Spinal cord (tissue), 10 donors: ENCODE measurements around the gene SATB2. TPM values are rescaled to one million over a fixed set of nuclear protein-coding genes. Genes with fewer than 3 reads are reported as not detected.
A peak's percentile ranks its signal among the peaks of the same experiment; 100 is the strongest.

Experiments used
- DNase-seq, 6 donors: peaks; one replicate each; pipeline versions ENCODE4 v3.0.0 to v3.0.0-alpha.2; 2013 to 2015; ENCODE audit warnings: low spot score in 6 of 6, low read depth in 4 of 6
- H3K27ac ChIP-seq: one replicate; pipeline ENCODE4 v1.5.1; 2013; ENCODE audit warnings: low read depth, low read length, control low read depth
- H3K27me3 ChIP-seq: one replicate; pipeline ENCODE4 v1.6.1; 2013; ENCODE audit warnings: low read length; ENCODE audit not compliant: control insufficient read depth, insufficient read depth
- H3K36me3 ChIP-seq: one replicate; pipeline ENCODE4 v1.6.1; 2013; ENCODE audit warnings: low read length; ENCODE audit not compliant: control insufficient read depth, insufficient read depth
- H3K4me1 ChIP-seq: one replicate; pipeline ENCODE4 v1.6.1; 2013; ENCODE audit warnings: low read length; ENCODE audit not compliant: control insufficient read depth, insufficient read depth
- H3K4me3 ChIP-seq: one replicate; pipeline ENCODE4 v1.5.1; 2013; ENCODE audit warnings: low read depth, low read length, control low read depth
- H3K9me3 ChIP-seq: one replicate; pipeline ENCODE4 v1.6.1; 2013; ENCODE audit warnings: low read length; ENCODE audit not compliant: control insufficient read depth, insufficient read depth
- WGBS: methylation state at CpG from one replicate; pipeline ENCODE4 v1.1.5; 2013; ENCODE audit warnings: missing lambda C conversion rate; ENCODE audit not compliant: insufficient coverage; 5-methylcytosine and 5-hydroxymethylcytosine counted together
- polyA plus RNA-seq, 2 donors: library from polyadenylated mRNA; unstranded; fragments of 120-200 nt; gene quantifications; one replicate each; pipeline ENCODE4 v1.2.1, GENCODE V29; 2013; ENCODE audit not compliant: insufficient read length in 2 of 2
- total RNA-seq, 2 donors: library from RNA; depleted of rRNA in 1 of 2; stranded (reverse); fragments of 120-200 nt in 1 of 2; fragments of >200 nt in 1 of 2; gene quantifications; one replicate each; pipeline versions ENCODE4 v1.2.3 to v1.2.4, GENCODE V29; 2013 to 2014
- donor health status: healthy.

The SATB2 gene
- total and polyA plus RNA-seq, 4 donors = 5.5 to 18.1 (median 7.9) TPM

DNA sequence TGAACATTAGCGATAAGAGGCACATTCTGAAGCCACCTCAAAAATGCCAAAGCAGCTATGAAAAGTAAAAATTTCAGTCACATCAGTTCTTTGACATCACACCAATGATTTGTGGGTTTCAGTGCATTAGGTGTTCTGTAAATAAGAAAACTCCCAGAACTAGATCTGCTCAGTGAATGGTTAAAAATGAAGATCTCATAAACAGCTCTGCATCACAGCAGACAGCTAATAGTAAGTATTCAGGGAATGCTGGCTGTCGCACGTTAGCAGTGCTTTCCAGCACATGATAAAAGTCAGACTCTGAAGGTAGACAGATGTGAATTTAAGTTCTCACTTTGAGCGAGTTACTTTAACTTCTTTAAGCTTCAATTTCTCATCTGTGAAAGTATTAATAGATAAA, 154.9 kb downstream of the SATB2 start:
- no CpG with 5 or more reads among the region's 4 CpGs for WGBS
- H3K27me3 ChIP-seq = no peaks in the 10 kb centered on the region
- H3K4me1 ChIP-seq = no peaks in the 10 kb centered on the region
- no peak overlapping the region for H3K4me3 ChIP-seq
- H3K9me3 ChIP-seq = no peaks in the 10 kb centered on the region
- no peaks in the 10 kb centered on the region for H3K36me3 ChIP-seq
- no peak for DNase-seq
- H3K27ac ChIP-seq = no peak overlapping the region

DNA sequence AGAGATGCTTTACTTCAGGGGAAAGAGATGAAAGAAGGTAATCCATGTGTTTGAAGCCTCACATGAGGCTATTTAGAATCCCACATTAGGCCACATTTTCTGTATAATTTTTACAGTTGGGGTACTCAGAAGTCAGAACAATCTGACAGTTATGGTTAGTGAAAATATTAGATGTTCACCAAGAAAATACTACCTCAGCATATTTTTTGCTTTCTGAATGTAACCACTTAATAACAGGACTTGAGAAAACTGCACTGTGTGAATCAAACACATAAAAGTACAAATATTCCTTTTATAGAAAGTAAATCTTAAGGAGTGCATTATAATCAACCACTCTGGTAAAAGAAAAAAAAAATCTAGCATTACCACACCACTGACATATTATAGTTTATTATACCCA, 169.3 kb downstream of the SATB2 start:
- Histone ChIP-seq H3K27me3 (no peaks in the 10 kb centered on the region), H3K4me1 (peaks cover 3% of the 10 kb centered on the region), H3K27ac (no peak overlapping the region), H3K9me3 (no peaks in the 10 kb centered on the region), H3K36me3 (no peaks in the 10 kb centered on the region), H3K4me3 (no peak overlapping the region)
- DNase-seq = no peak

DNA sequence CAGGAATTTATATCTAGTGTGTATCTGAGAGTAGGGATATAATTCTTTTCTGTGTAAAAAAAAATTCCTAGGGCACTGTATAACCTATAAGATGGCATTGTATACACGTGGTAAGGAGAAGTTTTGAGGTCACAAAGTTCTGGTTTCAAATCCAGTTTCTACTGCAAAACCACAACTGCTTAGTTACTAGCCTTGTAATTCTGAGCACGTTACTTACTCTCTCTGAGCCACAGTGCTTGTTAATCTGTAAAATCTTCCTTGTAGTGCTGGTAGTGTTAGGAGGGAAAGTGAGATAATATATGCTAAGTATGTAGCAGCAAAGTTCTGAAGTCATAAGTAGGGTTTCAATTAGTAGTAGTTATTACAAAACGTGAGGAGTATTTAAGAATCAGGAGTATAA, 175.4 kb downstream of the SATB2 start:
- Histone ChIP-seq H3K4me1 (no peaks in the 10 kb centered on the region), H3K27ac (no peak overlapping the region), H3K9me3 (no peaks in the 10 kb centered on the region), H3K36me3 (no peaks in the 10 kb centered on the region), H3K4me3 (no peak overlapping the region), H3K27me3 (no peaks in the 10 kb centered on the region)
- WGBS = no CpG with 5 or more reads among the region's 3 CpGs
- DNase-seq = no peak

DNA sequence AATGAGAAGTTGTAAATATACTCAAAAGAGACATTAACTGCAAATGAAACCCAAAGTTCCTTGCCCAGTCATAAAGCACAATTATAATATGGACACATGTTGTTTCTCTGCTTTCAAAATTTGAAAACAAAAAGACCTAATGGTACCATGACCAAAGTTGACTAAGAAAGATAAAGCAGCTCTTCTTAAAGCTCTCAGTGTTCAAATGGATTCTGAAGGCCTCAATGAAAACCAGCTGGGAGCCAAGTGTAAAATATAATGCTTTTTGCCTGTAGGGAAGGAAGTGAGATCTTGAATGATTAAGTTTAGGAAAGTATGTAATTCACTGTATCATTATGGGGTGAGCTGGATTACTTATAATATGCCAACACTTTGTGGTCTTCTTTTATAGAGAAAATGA, 178.6 kb downstream of the SATB2 start:
- no peaks in the 10 kb centered on the region for H3K4me1 ChIP-seq
- no peak overlapping the region for H3K27ac ChIP-seq
- H3K36me3 ChIP-seq = no peaks in the 10 kb centered on the region
- no peaks in the 10 kb centered on the region for H3K9me3 ChIP-seq
- H3K27me3 ChIP-seq = no peaks in the 10 kb centered on the region
- no peak overlapping the region for H3K4me3 ChIP-seq
- no peak for DNase-seq

DNA sequence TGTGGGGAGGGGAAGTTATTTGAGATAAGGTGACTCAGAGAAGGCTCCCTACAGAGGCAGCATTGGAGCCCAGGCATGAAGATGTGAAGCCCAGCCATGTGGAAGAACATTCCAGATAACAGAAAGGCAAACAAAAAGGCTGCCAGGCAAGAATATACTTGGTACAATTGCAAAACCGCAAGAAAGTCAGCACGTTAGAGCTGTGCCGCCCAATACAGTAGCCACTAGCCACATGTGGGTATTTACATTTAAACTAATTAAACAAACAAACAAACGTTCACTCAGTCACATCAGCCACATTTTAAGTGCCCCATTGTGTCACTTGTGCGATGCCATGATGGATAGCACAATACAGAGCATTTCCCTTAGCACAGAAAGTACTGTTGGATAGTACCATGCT, 179.6 kb downstream of the SATB2 start:
- DNase-seq = no peak
- Histone ChIP-seq H3K9me3 (no peaks in the 10 kb centered on the region), H3K4me1 (no peaks in the 10 kb centered on the region), H3K36me3 (no peaks in the 10 kb centered on the region), H3K27me3 (no peaks in the 10 kb centered on the region), H3K27ac (no peak overlapping the region), H3K4me3 (no peak overlapping the region)
- 74% methylated on average over 5 of the region's 5 CpGs for whole genome bisulfite sequencing

DNA sequence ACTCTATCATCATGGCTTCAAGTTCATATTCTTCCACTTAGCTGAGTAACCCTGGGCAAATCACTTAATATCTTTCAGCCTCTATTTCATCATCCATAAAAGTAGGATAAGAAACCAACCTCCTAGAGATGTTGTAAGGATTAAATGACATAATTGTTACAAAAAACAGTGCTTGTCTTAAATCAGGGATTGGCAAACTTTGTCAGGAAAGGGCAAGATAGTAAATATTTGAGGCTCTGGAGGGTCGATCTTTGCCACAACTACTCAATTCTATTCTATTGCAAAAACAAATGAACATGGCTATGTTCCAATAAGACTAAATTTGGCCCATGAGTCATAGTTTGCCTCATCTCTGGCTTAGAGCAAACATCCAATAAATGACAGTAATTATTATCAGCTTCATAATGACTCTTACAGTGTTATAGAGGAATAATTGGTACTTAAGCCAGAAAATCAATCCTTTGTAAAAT, 184.7 kb downstream of the SATB2 start:
- Histone ChIP-seq H3K4me1 (no peaks in the 10 kb centered on the region), H3K9me3 (no peaks in the 10 kb centered on the region), H3K27me3 (no peaks in the 10 kb centered on the region), H3K36me3 (no peaks in the 10 kb centered on the region), H3K27ac (no peak overlapping the region), H3K4me3 (no peak overlapping the region)
- peak in 1 of 6 donors; percentile 63 for DNase-seq
- WGBS = no CpG with 5 or more reads among the region's 1 CpG

DNA sequence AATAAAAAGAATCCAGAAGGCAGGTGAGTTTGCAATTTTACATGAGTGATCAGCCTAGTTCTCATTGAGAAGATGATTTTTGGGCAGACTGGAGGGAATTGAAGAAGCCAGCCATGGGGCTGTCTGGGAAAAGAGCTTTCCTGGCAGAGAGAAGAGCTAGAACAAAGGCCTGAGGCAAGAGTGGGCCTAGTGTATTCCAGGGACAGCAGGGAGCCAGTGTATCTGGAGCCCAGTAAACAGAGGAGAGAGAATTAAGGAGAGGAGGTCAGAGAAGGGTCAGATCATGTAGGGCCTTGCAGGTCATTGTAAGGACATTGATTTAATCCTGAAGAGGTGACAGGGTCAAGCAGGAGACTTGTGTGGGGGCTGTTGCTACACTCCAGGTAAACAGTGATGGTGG, 195.8 kb downstream of the SATB2 start:
- H3K27ac ChIP-seq = no peak overlapping the region
- no peaks in the 10 kb centered on the region for H3K4me1 ChIP-seq
- no peaks in the 10 kb centered on the region for H3K27me3 ChIP-seq
- DNase-seq = peak in 2 of 6 donors; percentile 45 to 48
- H3K4me3 ChIP-seq = no peak overlapping the region
- H3K9me3 ChIP-seq = no peaks in the 10 kb centered on the region
- no peaks in the 10 kb centered on the region for H3K36me3 ChIP-seq

DNA sequence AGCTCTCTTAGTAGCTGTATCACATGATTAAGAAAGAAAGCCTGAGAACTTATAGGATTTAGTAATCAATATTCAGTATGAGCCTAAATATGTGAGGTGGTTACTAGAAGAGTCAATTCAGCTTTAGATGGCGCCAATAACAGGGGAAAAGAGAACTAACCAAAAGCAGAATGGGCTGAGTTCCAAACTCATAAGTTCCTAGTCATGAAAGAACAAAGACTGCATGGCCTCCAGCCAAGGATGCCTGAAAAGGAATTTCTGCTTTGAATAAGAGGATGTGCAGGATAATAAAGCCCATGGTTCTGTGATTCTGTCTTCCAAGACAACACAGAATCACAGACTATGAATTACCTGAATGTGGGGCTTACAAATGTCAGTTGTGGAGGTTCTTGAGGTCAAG, 196.5 kb downstream of the SATB2 start:
- no peaks in the 10 kb centered on the region for H3K27me3 ChIP-seq
- H3K36me3 ChIP-seq = no peaks in the 10 kb centered on the region
- no peaks in the 10 kb centered on the region for H3K4me1 ChIP-seq
- no peak overlapping the region for H3K4me3 ChIP-seq
- H3K27ac ChIP-seq = no peak overlapping the region
- H3K9me3 ChIP-seq = no peaks in the 10 kb centered on the region
- DNase-seq = peak in 4 of 6 donors; percentile 14 to 82 (median 57)
- WGBS = 57% methylated on average over 1 of the region's 1 CpG

DNA sequence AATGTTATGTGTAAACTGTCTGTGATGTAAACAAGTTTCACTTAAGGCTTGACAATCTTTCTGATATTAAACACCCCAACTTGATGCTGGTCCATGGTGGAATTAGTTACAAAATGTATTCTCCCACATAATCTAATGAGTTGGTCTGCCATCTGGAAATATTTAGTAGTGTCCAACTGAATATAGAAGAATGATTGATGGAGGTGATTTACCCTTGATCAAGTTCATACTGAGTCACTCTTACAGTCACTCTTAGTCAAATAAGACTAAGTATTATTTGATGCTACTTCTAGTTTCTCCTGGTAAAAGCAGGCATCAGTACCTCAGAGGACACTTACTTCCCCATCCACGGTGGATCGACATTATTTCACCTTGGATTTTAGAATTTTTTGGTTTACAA, 198.1 kb downstream of the SATB2 start:
- H3K27ac ChIP-seq = no peak overlapping the region
- WGBS = no CpG with 5 or more reads among the region's 2 CpGs
- H3K4me1 ChIP-seq = no peaks in the 10 kb centered on the region
- DNase-seq = no peak
- H3K36me3 ChIP-seq = no peaks in the 10 kb centered on the region
- no peaks in the 10 kb centered on the region for H3K27me3 ChIP-seq
- no peaks in the 10 kb centered on the region for H3K9me3 ChIP-seq
- H3K4me3 ChIP-seq = no peak overlapping the region

DNA sequence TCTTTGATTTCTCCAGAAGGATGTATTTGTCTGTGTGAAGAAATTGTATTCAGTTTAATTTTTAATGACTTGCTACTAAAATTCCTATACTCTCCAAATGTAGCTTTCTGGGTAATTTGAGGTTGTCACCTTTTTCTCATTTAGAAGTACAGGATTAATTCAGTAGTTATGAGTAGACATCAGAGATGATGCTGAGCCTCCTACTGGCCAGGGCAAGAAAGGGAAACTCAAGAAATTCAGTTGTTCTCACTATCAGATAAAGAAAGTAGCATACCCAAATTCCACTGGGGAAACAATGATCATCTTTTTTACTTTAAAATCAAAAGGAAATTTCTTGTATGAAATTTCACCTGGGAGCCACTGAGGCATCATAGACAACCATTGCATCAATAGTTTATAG, 199.4 kb downstream of the SATB2 start:
- Histone ChIP-seq H3K36me3 (no peaks in the 10 kb centered on the region), H3K27me3 (no peaks in the 10 kb centered on the region), H3K27ac (no peak overlapping the region)

More for the DNA sequence above, 199.4 kb downstream of the SATB2 start:
- H3K4me1 ChIP-seq = no peaks in the 10 kb centered on the region
- no peak overlapping the region for H3K4me3 ChIP-seq
- no peaks in the 10 kb centered on the region for H3K9me3 ChIP-seq
- no peak for DNase-seq
